Transverse colon (tissue), 3 donors: ENCODE results near the gene BAIAP2L2.

Experiments used
- POLR2A ChIP-seq: fragments of 450-650 bp; IDR thresholded peaks from one replicate; pipeline ENCODE4 v1.6.1; 2016; ENCODE audit warnings: antibody characterized with exemption, mild to moderate bottlenecking, moderate library complexity
- POLR2AphosphoS5 ChIP-seq, 3 donors: sonication (generic); formaldehyde crosslinking; IDR thresholded peaks; one replicate each; pipeline ENCODE4 v1.6.1; 2016; ENCODE audit warnings: antibody characterized with exemption in 3 of 3

DNA sequence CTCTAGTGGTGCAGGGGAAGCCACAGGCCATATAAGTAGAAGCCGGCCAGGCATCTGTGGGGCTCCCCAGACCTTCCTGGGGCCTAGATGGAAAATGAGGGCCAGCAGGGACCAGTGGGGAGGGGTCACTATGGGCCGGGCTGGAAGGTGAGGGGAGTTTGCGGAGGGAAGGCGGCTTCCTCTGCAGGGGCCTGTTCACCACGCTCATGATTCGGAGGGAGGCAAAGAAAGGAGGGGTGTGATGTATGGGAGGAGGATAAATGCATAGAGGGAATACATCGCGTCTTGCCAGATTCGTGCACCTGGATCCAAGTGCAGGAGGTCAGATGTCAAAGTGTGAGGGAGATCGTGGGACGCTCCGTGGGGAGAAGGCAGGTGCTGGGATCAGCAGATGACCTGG is 33.4 kb downstream of the BAIAP2L2 start:
- TF ChIP-seq POLR2A (no peak), POLR2AphosphoS5 (IDR thresholded peaks at IDR 0.05) (no peak)
